OCI-LY7 (cell line): ENCODE results near the gene ARHGAP28. TPM values are rescaled to one million over a fixed set of nuclear protein-coding genes. Genes with fewer than 3 reads are reported as not detected.

Experiments
- BruUV-seq: library from RNA; stranded (reverse); fragments of 400-500 nt; replicated peaks from 2 replicates; lab custom pipeline; 2021; lab: Mats Ljungman, UMichigan
- CTCF ChIA-PET: fragments of 300-600 bp; sonication (Branson Sonifier 250); formaldehyde crosslinking; loops from one replicate; lab custom pipeline; 2022; ENCODE audit warnings: antibody characterized with exemption; ENCODE audit not compliant: unreplicated experiment; lab: Charles Lee
- POLR2A ChIA-PET: fragments of 300-600 bp; sonication (Branson Sonifier 250); formaldehyde crosslinking; loops from one replicate; lab custom pipeline; 2022; ENCODE audit warnings: antibody characterized with exemption; lab: Charles Lee
- DNase-seq: peaks from one replicate; pipeline ENCODE4 v3.0.0-alpha.2; 2015; ENCODE audit warnings: low spot score
- H2AFZ ChIP-seq: fragments of 200-600 bp; sonication (generic), shearing (Covaris generic); 2 replicates; pipeline ENCODE4 v1.6.1; 2014; ENCODE audit warnings: mild to moderate bottlenecking, antibody characterized with exemption, low read length, moderate library complexity
- H3K27ac ChIP-seq: fragments of 200-600 bp; sonication (generic); 2 replicates; pipeline ENCODE4 v1.5.1; 2014; ENCODE audit warnings: mixed run types, low read depth, mild to moderate bottlenecking, moderate library complexity, low read length, inconsistent platforms; ENCODE audit not compliant: poor library complexity, severe bottlenecking
- H3K36me3 ChIP-seq: fragments of 200-600 bp; sonication (generic); 2 replicates; pipeline ENCODE4 v1.6.1; 2014; ENCODE audit warnings: mild to moderate bottlenecking, antibody characterized with exemption, low read length, moderate library complexity, mixed read lengths; ENCODE audit not compliant: insufficient read depth
- H3K4me1 ChIP-seq: fragments of 200-600 bp; sonication (generic); 2 replicates; pipeline ENCODE4 v1.5.1; 2014; ENCODE audit warnings: mild to moderate bottlenecking, low read length; ENCODE audit not compliant: insufficient read depth, poor library complexity, severe bottlenecking
- H3K4me2 ChIP-seq: fragments of 200-600 bp; sonication (generic); 2 replicates; pipeline ENCODE4 v1.6.1; 2014; ENCODE audit warnings: mild to moderate bottlenecking, low read length
- H3K4me3 ChIP-seq: fragments of 200-600 bp; sonication (generic); 2 replicates; pipeline ENCODE4 v1.5.1; 2014; ENCODE audit warnings: mild to moderate bottlenecking, low read depth, low read length; ENCODE audit not compliant: poor library complexity, severe bottlenecking
- H3K79me2 ChIP-seq: fragments of 200-600 bp; sonication (generic); 2 replicates; pipeline ENCODE4 v1.6.1; 2016; ENCODE audit warnings: low read depth, mild to moderate bottlenecking, low read length, moderate library complexity, mixed read lengths; ENCODE audit not compliant: insufficient read depth
- H3K9me2 ChIP-seq: fragments of 200-600 bp; sonication (generic); 2 replicates; pipeline ENCODE4 v1.6.1; 2016; ENCODE audit warnings: mild to moderate bottlenecking, low read length, mixed read lengths; ENCODE audit not compliant: insufficient read depth
- H3K9me3 ChIP-seq: fragments of 200-600 bp; sonication (generic); 2 replicates; pipeline ENCODE4 v1.6.1; 2014; ENCODE audit warnings: mild to moderate bottlenecking, mixed run types, low read length, mixed read lengths
- H4K20me1 ChIP-seq: fragments of 200-600 bp; sonication (generic); 2 replicates; pipeline ENCODE4 v1.6.1; 2014; ENCODE audit warnings: mild to moderate bottlenecking, antibody characterized with exemption, low read length, moderate library complexity, mixed read lengths; ENCODE audit not compliant: insufficient read depth
- CTCF ChIP-seq: fragments of 200-600 bp; sonication (generic); conservative IDR thresholded peaks from 2 replicates; pipeline ENCODE4 v1.5.1; 2014; ENCODE audit warnings: mild to moderate bottlenecking, antibody characterized with exemption, low read length, moderate library complexity, mixed read lengths
- EZH2phosphoT487 ChIP-seq: fragments of 200-600 bp; sonication (generic); IDR thresholded peaks from 2 replicates; pipeline ENCODE4 v1.6.1; 2018; ENCODE audit warnings: low read depth, borderline replicate concordance, mild to moderate bottlenecking, mixed run types, antibody characterized with exemption, low read length, moderate library complexity, mixed read lengths
- intact Hi-C: fragments of 100-400 bp; cut with micrococcal nuclease; formaldehyde crosslinking; loops from one replicate; pipeline ENCODE4 v1.10.0; 2022; ENCODE audit not compliant: unreplicated experiment
- total RNA-seq, 2 experiments: library from RNA; depleted of rRNA in 1 of 2; stranded (reverse); fragments of >200 nt in 1 of 2; shearing (Covaris generic) in 1 of 2; gene quantifications; 2 replicates each; pipeline ENCODE4 v1.2.3, GENCODE V29; 2014 to 2022

Gene ARHGAP28
- total RNA-seq, 2 experiments from 2014 or later = not detected

GRCh38 chr18:6730416-6731221, 1.1 kb downstream of the ARHGAP28 start:
- no peaks in the 10 kb centered on the region for H3K4me1 ChIP-seq
- H2AFZ ChIP-seq = no peak overlapping the region
- H3K27ac ChIP-seq = no peak overlapping the region
- intact Hi-C loops = no loop called here
- H3K36me3 ChIP-seq = no peaks in the 10 kb centered on the region
- H3K9me2 ChIP-seq = no peaks in the 10 kb centered on the region
- ChIA-PET POLR2A (no interaction called here), CTCF (no interaction called here)
- DNase-seq = no peak
- BruUV-seq = no TSS peak
- no peaks in the 10 kb centered on the region for H4K20me1 ChIP-seq
- no peaks in the 10 kb centered on the region for H3K79me2 ChIP-seq
- no peak overlapping the region for H3K4me2 ChIP-seq
- no peak overlapping the region for H3K4me3 ChIP-seq
- TF ChIP-seq CTCF (no peak), EZH2phosphoT487 (no peak)
- H3K9me3 ChIP-seq = no peaks in the 10 kb centered on the region

- Histone ChIP-seq H3K9me2 (no peaks in the 10 kb centered on the region), H3K36me3 (no peaks in the 10 kb centered on the region), H3K27ac (no peak overlapping the region), H3K9me3 (no peaks in the 10 kb centered on the region), H3K4me2 (no peak overlapping the region), H3K4me3 (no peak overlapping the region), H3K4me1 (no peaks in the 10 kb centered on the region), H3K79me2 (no peaks in the 10 kb centered on the region), H2AFZ (no peak overlapping the region), H4K20me1 (no peaks in the 10 kb centered on the region)
- CTCF ChIA-PET = no interaction called here
- POLR2A ChIA-PET = no interaction called here
- BruUV-seq = no TSS peak
- DNase-seq = no peak
- TF ChIP-seq EZH2phosphoT487 (no peak), CTCF (no peak)
- intact Hi-C loops = no loop called here
Observed at GRCh38 chr18:6731222-6731596, 1.7 kb downstream of the ARHGAP28 start.

GRCh38 chr18:6732952-6733351, 3.4 kb downstream of the ARHGAP28 start:
- TF ChIP-seq EZH2phosphoT487 (no peak), CTCF (no peak)
- no peak overlapping the region for H3K4me3 ChIP-seq
- DNase-seq = no peak
- ChIA-PET CTCF (no interaction called here), POLR2A (no interaction called here)
- no peaks in the 10 kb centered on the region for H3K4me1 ChIP-seq
- H3K9me2 ChIP-seq = no peaks in the 10 kb centered on the region
- H4K20me1 ChIP-seq = no peaks in the 10 kb centered on the region
- intact Hi-C loops = no loop called here
- H3K4me2 ChIP-seq = no peak overlapping the region
- H3K79me2 ChIP-seq = no peaks in the 10 kb centered on the region
- H3K27ac ChIP-seq = no peak overlapping the region
- H2AFZ ChIP-seq = no peak overlapping the region
- no peaks in the 10 kb centered on the region for H3K36me3 ChIP-seq
- no peaks in the 10 kb centered on the region for H3K9me3 ChIP-seq
- BruUV-seq = no TSS peak
